IMR-90 (cell line): ENCODE measurements around the gene KAT2B. TPM values are rescaled to one million over a fixed set of nuclear protein-coding genes. Genes with fewer than 3 reads are reported as not detected.

Source experiments
- ATAC-seq: fragments of 200-7000 bp; cut with Tn5 transposase; 2 replicates; pipeline ENCODE4 v1.9.1; 2020; ENCODE audit warnings: low read depth, mild to moderate bottlenecking, moderate library complexity
- BruUV-seq: library from RNA; stranded (reverse); fragments of 400-500 nt; replicated peaks from 2 replicates; lab custom pipeline; 2021; lab: Mats Ljungman, UMichigan
- CTCF ChIA-PET: fragments of 300-600 bp; formaldehyde crosslinking; extraction: SDS; loops from one replicate; lab custom pipeline; 2021; ENCODE audit warnings: antibody characterized with exemption; lab: Yijun Ruan, JAX
- POLR2A ChIA-PET: fragments of 300-600 bp; sonication (Branson Sonifier 250); formaldehyde crosslinking; loops from one replicate; lab custom pipeline; 2022; ENCODE audit warnings: antibody characterized with exemption; ENCODE audit not compliant: unreplicated experiment; lab: Charles Lee
- DNase-seq: peaks from one replicate; pipeline ENCODE4 v3.0.0; 2013
- H2AFZ ChIP-seq: replicated peaks from 2 replicates; pipeline ENCODE3; 2013; ENCODE audit warnings: low read length, mild to moderate bottlenecking; ENCODE audit not compliant: poor library complexity
- H2AK5ac ChIP-seq: 2 replicates; pipeline ENCODE4 v1.6.1; 2013; ENCODE audit warnings: low read depth, low read length, inconsistent platforms
- H2AK9ac ChIP-seq: replicated peaks from 2 replicates; pipeline ENCODE3; 2013; ENCODE audit warnings: mild to moderate bottlenecking, low read depth, low read length, moderate library complexity; ENCODE audit not compliant: poor library complexity
- H2BK120ac ChIP-seq: 2 replicates; pipeline ENCODE4 v1.6.1; 2013; ENCODE audit warnings: low read depth, low read length, inconsistent platforms
- H2BK15ac ChIP-seq: 3 replicates; pipeline ENCODE4 v1.6.1; 2013; ENCODE audit warnings: low read depth, low read length, inconsistent platforms
- H2BK20ac ChIP-seq: 2 replicates; pipeline ENCODE4 v1.6.1; 2013; ENCODE audit warnings: low read depth, mild to moderate bottlenecking, inconsistent platforms, low read length, moderate library complexity
- H2BK5ac ChIP-seq: 2 replicates; pipeline ENCODE4 v1.6.1; 2013; ENCODE audit warnings: mild to moderate bottlenecking, low read depth, low read length, inconsistent platforms; ENCODE audit not compliant: poor library complexity, severe bottlenecking
- H3K14ac ChIP-seq: replicated peaks from 2 replicates; pipeline ENCODE4 v1.6.1; 2013; ENCODE audit warnings: low read depth, low read length, inconsistent platforms
- H3K18ac ChIP-seq: 2 replicates; pipeline ENCODE4 v1.6.1; 2013; ENCODE audit warnings: low read depth, low read length, control low read depth
- H3K23ac ChIP-seq: 2 replicates; pipeline ENCODE4 v1.6.1; 2013; ENCODE audit warnings: low read depth, low read length, inconsistent platforms
- H3K27ac ChIP-seq: 2 replicates; pipeline ENCODE4 v1.5.1; 2013; ENCODE audit warnings: mild to moderate bottlenecking, control low read depth, low read length; ENCODE audit not compliant: insufficient read depth
- H3K27me3 ChIP-seq: 2 replicates; pipeline ENCODE4 v1.6.1; 2013; ENCODE audit warnings: low read length; ENCODE audit not compliant: control insufficient read depth, insufficient read depth
- H3K36me3 ChIP-seq: 2 replicates; pipeline ENCODE4 v1.6.1; 2013; ENCODE audit warnings: low read length, mixed read lengths; ENCODE audit not compliant: control insufficient read depth, insufficient read depth
- H3K4ac ChIP-seq: 2 replicates; pipeline ENCODE4 v1.6.1; 2013; ENCODE audit warnings: low read depth, low read length, inconsistent platforms
- H3K4me1 ChIP-seq: 2 replicates; pipeline ENCODE4 v1.6.1; 2013; ENCODE audit warnings: low read length, mixed read lengths; ENCODE audit not compliant: control insufficient read depth, insufficient read depth
- H3K4me2 ChIP-seq: 2 replicates; pipeline ENCODE4 v1.6.1; 2013; ENCODE audit warnings: low read depth, mild to moderate bottlenecking, control low read depth, low read length, moderate library complexity
- H3K4me3 ChIP-seq: 2 replicates; pipeline ENCODE4 v1.5.1; 2013; ENCODE audit warnings: low read depth, mild to moderate bottlenecking, control low read depth, low read length, moderate library complexity; ENCODE audit not compliant: insufficient read depth
- H3K56ac ChIP-seq: 2 replicates; pipeline ENCODE4 v1.6.1; 2013; ENCODE audit warnings: low read length, inconsistent platforms; ENCODE audit not compliant: insufficient read depth; ENCODE audit errors: extremely low read depth
- H3K79me1 ChIP-seq, 2 experiments: 2 replicates each; pipeline ENCODE4 v1.6.1; 2013; ENCODE audit warnings: low read length in 2 of 2, inconsistent platforms in 1 of 2, low read depth in 1 of 2
- H3K9ac ChIP-seq: 2 replicates; pipeline ENCODE4 v1.6.1; 2013; ENCODE audit warnings: low read depth, low read length, control low read depth
- H3K9me1 ChIP-seq: 2 replicates; pipeline ENCODE4 v1.6.1; 2013; ENCODE audit warnings: low read length, inconsistent platforms; ENCODE audit not compliant: insufficient read depth
- H3K9me3 ChIP-seq: 2 replicates; pipeline ENCODE4 v1.6.1; 2013; ENCODE audit warnings: low read length; ENCODE audit not compliant: control insufficient read depth, insufficient read depth
- H4K20me1 ChIP-seq: 2 replicates; pipeline ENCODE4 v1.6.1; 2013; ENCODE audit warnings: low read length, inconsistent platforms; ENCODE audit not compliant: insufficient read depth
- H4K5ac ChIP-seq: 2 replicates; pipeline ENCODE4 v1.6.1; 2013; ENCODE audit warnings: mild to moderate bottlenecking, low read depth, low read length, control low read depth
- H4K8ac ChIP-seq, 2 experiments: 2 replicates each; pipeline ENCODE4 v1.6.1; 2013; ENCODE audit warnings: low read depth in 2 of 2, low read length in 2 of 2, control low read depth in 1 of 2, inconsistent platforms in 1 of 2
- H4K91ac ChIP-seq: 2 replicates; pipeline ENCODE4 v1.6.1; 2013; ENCODE audit warnings: low read depth, low read length, inconsistent platforms; ENCODE audit not compliant: insufficient read depth
- BHLHE40 ChIP-seq: fragments of 150-350 bp; IDR thresholded peaks from 2 replicates; pipeline ENCODE4 v1.6.1; 2016; ENCODE audit warnings: mild to moderate bottlenecking, low read depth, low read length
- CHD1 ChIP-seq: IDR thresholded peaks from 2 replicates; pipeline ENCODE4 v1.6.1; 2012; ENCODE audit warnings: low read depth, low read length, improper control_type of control experiment
- ELK1 ChIP-seq: fragments of 150-350 bp; IDR thresholded peaks from 2 replicates; pipeline ENCODE4 v1.6.1; 2016; ENCODE audit warnings: low read depth, mild to moderate bottlenecking, low read length, moderate library complexity, borderline replicate concordance
- MAFK ChIP-seq: IDR thresholded peaks from 2 replicates; pipeline ENCODE4 v1.6.1; 2012; ENCODE audit warnings: low read depth, low read length, improper control_type of control experiment
- NFE2L2 ChIP-seq: fragments of 150-350 bp; IDR thresholded peaks from 2 replicates; pipeline ENCODE4 v1.6.1; 2016; ENCODE audit warnings: low read depth, mild to moderate bottlenecking, low read length
- POLR2A ChIP-seq: IDR thresholded peaks from 2 replicates; pipeline ENCODE4 v1.6.1; 2012; ENCODE audit warnings: mild to moderate bottlenecking, low read depth, low read length
- RAD21 ChIP-seq: IDR thresholded peaks from 2 replicates; pipeline ENCODE4 v1.6.1; 2012; ENCODE audit warnings: low read length, improper control_type of control experiment
- RFX5 ChIP-seq: IDR thresholded peaks from 2 replicates; pipeline ENCODE4 v1.8.0; 2012; ENCODE audit warnings: low read depth, mild to moderate bottlenecking, low read length, moderate library complexity
- WGBS, 2 experiments: methylation state at CpG; one replicate each; pipeline versions ENCODE4 v1.1.5 to v1.1.7; 2013; ENCODE audit warnings: missing lambda C conversion rate in 2 of 2; ENCODE audit not compliant: insufficient read length in 1 of 2; ENCODE audit errors: extremely low coverage in 2 of 2; 5-methylcytosine and 5-hydroxymethylcytosine counted together
- dilution Hi-C: fragments of 300-500 bp; cut with HindIII; formaldehyde crosslinking; loops from one replicate; pipeline ENCODE4 v1.14.3; 2018; ENCODE audit warnings: low sequenced_read_pairs; ENCODE audit not compliant: unreplicated experiment
- in situ Hi-C: fragments of 300-500 bp; cut with MboI; formaldehyde crosslinking; loops from 3 replicates; pipeline ENCODE4 v1.14.3; 2019; ENCODE audit warnings: low sequenced_read_pairs, inconsistent platforms, mixed read lengths
- intact Hi-C: fragments of 100-400 bp; cut with micrococcal nuclease; formaldehyde crosslinking; loops from 2 replicates; pipeline ENCODE4 v1.10.0; 2022
- polyA plus RNA-seq, 3 experiments: library from polyadenylated mRNA; depleted of rRNA; stranded (reverse); fragments of >200 nt; gene quantifications; 2 replicates each; pipeline ENCODE4 v1.2.3, GENCODE V29; 2012; ENCODE audit warnings: low replicate concordance in 1 of 3
- total RNA-seq: library from RNA; depleted of rRNA; stranded (reverse); fragments of >200 nt; gene quantifications from 2 replicates; pipeline ENCODE4 v1.2.3, GENCODE V29; 2012
- TF ChIP-seq, protein P1 (sequence below): fragments of 150-350 bp; IDR thresholded peaks from 2 replicates; pipeline ENCODE4 v1.6.1; 2017; ENCODE audit warnings: mild to moderate bottlenecking, antibody characterized with exemption, low read length, low read depth

Gene KAT2B
- total and polyA plus RNA-seq, 2 of the 4 experiments (the other 2 are of a cell fraction), result 2.0 to 2.2 TPM

DNA sequence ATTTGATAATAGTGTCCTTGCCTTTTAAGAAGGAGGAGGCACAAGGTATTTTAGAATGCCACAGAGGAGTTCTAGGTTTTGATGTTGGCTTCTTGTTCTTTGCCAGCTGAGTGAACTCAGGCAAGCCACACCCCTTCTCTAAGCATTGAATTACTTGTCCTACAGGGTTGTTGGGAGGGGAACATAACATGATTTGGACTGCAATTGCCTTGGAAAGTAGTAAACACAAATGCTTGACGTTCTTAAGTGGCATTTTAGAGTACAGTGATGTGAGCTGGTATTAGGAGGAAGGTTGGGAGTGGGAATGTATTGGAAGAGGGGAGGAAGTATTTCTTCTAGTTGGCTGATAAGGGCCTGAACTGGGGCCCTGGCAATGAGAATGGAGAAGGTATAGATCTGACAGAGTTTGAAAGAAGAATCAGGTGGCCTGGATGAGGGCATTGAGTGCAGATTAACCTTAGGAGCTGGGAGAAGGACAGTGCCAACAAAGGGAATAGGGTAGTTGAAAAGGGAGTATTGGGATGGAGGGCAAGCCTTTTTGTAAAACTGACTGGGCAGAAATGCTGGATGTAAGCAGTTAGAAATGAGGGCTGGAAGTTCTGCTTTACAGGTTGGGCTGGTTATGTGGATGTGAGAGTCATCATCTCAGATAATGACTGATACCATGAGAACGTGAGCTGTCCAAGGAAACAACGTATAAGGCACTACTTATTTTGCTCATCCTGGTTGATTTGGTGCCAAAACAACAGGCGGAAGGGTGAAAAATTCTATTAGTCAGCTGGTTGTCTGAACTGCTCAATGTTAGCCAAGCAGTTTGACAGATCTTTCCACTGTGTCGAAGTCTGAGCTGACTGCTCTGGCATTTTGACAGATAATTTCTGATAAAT is 16.7 kb downstream of the KAT2B start:
- Histone ChIP-seq H3K9ac (no peak overlapping the region), H2BK120ac (no peak overlapping the region), H4K20me1 (no peaks in the 10 kb centered on the region), H2BK20ac (no peak overlapping the region), H3K4ac (no peak overlapping the region), H4K91ac (no peak overlapping the region), H2BK15ac (no peak overlapping the region), H3K79me1 (peaks cover 0 to 5% of the 10 kb centered on the region in 2 experiments; a peak in 2 of 4 replicates), H2AFZ (peak overlapping the region; percentile 5), H3K36me3 (no peaks in the 10 kb centered on the region), H4K5ac (no peak overlapping the region), H3K4me1 (peaks cover 14% of the 10 kb centered on the region; the same call in 1 of the 2 replicates), H2AK9ac (no peak overlapping the region), H3K9me1 (peaks cover 4% of the 10 kb centered on the region), H3K4me2 (no peak overlapping the region), H2BK5ac (no peak overlapping the region), H3K9me3 (no peaks in the 10 kb centered on the region), H3K23ac (no peak overlapping the region), H3K56ac (no peak overlapping the region), H3K27me3 (no peaks in the 10 kb centered on the region), H3K4me3 (no peak overlapping the region), H3K27ac (no peak overlapping the region), H3K18ac (no peak overlapping the region), H4K8ac (no peak overlapping the region), H2AK5ac (no peak overlapping the region), H3K14ac (no peak overlapping the region)
- TF ChIP-seq NFE2L2, result no peak
- TF ChIP-seq RAD21, result no peak
- no peak for TF ChIP-seq ELK1
- TF ChIP-seq, protein P1, sequence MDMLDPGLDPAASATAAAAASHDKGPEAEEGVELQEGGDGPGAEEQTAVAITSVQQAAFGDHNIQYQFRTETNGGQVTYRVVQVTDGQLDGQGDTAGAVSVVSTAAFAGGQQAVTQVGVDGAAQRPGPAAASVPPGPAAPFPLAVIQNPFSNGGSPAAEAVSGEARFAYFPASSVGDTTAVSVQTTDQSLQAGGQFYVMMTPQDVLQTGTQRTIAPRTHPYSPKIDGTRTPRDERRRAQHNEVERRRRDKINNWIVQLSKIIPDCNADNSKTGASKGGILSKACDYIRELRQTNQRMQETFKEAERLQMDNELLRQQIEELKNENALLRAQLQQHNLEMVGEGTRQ, result no peak
- TF ChIP-seq POLR2A, result no peak
- no peak for TF ChIP-seq CHD1
- peak; percentile 32; the same call in 1 of the 2 replicates for TF ChIP-seq MAFK
- TF ChIP-seq BHLHE40, result peak; percentile 84
- no peak for TF ChIP-seq RFX5
- dilution Hi-C loops (no loop called here), in situ Hi-C loops (no loop called here), intact Hi-C loops (no loop called here)
- CTCF ChIA-PET, result interaction anchor here (0.6 kb wide), 1 partner anchor 67 kb away, joined by 4 read pairs; no protein-coding TSS in a partner anchor
- peak; percentile 64 for ATAC-seq
- peak; percentile 82 for DNase-seq
- no TSS peak for BruUV-seq
- WGBS, 2 experiments, result 11% methylated on average over 3 of the region's 5 CpGs; no CpG with 5 or more reads in 1 of the 2 experiments
- POLR2A ChIA-PET, result no interaction called here
